HL-60/S4 treated with retinoic acid at 250 ng/mL for 4 days and 3 days (cell line): ENCODE results near the gene AGBL3.
"Not testable (repeated sequence)": the region's sequence is repeated elsewhere in the genome, so short reads cannot be mapped to it uniquely, and the experiment has no call there.

Experiments used
- in situ Hi-C: fragments of 300-500 bp; cut with MboI; formaldehyde crosslinking; loops from 2 replicates; pipeline ENCODE4 v1.7.0; 2022; ENCODE audit warnings: low sequenced_read_pairs

AGBL3 gene

DNA sequence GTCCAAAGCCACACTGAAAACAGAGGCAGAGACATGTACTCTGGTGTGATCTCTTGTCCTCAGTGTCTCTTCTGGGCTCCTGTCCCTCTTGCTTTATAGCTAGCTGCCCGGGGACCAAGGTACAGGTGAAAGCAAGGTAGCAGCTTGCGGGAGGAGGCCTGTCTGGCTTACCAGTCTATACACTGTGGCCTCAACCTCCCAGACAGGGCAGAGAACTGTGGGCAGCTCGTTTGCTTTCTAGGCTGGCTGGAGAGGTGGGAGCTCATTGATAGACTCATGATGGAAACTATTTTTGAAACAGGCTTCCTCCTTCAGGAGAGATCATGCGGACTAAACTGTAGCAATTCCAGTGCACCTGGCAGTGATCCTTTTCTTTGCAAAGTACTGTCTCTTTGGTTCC, 179.6 kb downstream of the AGBL3 start:
- in situ Hi-C loops: no loop called here

DNA sequence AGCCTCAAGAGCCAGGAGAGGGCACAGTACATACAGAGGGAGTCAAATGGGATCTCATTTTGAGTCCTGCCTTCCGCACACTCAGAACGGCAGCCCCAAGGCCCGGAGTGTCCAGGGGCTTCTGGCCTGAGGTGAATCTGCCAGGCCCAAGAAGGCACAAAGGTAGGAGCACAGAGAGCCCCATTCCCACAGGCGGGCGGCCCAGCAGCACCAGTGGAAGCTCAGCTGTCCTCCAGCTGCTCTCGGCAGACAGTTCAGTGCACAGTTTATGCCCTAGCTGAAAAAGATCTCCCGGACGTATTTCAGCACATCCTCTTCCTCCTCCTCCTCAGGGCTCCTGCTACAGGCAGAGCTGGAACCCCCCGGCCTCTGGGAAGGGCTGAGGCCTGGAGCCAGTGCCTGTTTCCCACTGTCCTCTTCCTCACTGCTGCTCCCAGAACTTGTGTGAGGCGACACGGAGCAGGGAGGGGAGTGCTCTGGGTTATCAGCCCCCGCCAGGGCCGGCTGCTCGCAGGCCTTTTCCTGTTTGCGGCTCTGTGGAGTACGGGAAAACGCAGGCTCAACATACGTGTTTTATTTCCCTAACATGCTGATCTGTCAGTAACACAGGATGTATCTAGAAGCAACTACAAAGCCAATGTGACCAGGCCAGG, 180.2 kb downstream of the AGBL3 start:
- in situ Hi-C loops: no loop called here

DNA sequence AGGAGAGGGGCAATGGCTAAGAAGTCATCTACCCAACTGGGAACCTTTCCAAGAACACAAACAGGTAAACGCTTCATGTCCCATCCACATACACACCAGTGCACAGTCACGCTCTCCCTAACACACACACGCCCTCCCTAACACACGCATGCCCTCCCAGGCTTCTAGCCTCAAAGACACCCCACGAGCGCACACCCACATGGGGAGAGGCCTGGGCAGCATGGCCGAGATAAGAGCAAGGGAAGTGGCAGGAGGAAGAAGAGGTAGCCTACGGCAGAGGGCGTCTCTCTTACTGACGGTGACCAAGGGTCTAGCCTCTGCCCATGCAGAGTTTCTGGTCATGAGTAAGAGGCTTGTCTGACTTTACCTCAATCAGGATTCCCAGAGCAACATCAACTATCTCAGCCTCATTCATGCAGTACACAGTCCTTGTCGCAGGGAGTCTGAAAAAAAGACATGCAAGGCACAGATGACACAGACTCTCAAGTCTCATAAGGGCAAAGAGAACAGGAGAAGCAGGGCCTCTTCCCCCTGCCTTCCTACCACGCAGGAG, 181.1 kb downstream of the AGBL3 start:
- in situ Hi-C loops: no loop called here

DNA sequence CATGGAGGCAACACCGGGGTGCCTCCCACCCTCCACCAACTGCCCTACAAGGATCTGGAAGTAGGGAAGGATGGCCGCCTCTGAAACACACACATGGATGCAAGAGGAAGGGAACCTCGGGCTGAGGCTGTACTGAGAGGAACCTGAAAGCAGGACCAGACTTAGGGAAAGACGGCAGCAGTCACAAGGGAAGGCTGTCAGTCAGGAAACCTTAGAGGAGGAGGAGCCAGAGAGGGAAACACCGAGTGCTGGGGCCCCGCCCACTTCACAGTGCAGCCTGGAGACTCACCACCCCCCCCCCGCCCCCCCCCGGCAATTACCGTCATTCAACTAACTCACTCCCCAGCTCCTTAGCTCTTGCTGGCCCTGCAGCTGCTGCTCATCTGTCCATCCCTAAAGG, 181.7 kb downstream of the AGBL3 start:
- in situ Hi-C loops: no loop called here

DNA sequence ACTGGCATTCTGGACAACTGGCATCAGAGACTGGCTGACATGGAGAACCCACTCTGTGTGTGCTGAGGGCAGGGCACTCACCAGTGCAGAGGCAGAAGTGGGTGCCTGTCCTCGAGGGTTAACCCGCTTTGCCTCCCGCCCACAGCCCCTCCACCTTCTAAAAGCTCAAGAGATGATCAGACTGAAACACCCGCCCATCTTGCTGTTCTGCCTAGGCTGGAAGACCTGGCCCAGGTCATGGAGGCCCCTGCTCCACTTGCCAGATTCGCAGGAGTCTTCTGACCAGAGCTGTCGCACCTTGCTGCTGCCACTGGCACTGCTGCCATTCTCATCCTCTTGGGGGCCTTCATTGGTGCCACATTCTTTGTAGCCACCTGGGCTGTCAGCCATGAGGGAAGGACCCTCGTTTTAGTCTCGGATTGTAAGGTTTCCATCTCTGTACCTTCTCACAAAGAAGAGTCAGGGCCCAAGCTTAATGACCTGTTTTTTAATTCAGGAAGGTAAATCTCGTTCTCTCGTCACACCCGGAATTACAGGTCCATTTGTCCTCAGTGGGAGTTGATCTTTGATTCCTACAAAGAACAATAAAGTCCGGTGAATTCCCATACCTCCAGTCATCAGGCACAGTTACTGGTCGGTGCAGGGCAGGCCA, 182.3 kb downstream of the AGBL3 start:
- in situ Hi-C loops: no loop called here

DNA sequence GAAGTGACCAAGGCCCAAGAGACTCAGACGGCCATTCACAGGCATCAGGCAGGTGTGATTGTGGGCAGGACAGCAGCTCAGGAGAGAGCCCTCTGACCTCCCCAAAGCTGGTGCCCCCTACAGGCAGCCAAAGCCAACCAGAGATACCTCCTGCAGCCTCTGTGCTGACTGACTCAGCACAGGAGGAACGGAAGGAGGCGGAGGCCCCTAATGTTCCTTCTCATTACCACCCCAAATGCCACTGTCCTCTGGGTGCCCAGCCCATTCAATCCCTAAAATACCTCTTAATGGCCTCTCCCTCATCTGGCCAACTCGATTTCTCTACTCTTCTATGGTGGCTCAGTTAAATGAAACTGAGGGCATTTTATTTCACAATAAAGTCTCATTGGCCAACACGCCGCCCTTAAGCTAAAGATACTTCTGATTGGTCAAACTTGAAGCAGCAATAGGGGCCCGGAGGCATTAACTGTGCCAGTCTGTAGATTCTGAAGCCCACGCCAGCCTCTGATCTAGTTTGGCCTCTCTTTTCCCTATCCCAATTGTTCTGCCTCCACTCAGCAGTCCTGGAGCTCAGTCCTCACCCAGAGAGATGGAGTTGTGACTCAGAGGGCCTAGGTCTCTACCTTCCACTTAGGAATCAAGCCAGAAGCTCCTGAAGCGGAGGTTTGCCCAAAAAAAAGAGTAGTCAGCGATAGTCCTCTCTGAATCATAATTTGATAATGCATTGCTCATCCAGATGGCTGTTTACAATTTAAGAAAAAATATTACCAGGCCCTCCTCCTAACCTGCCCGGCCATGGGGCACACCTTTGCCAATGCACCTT, 183.0 kb downstream of the AGBL3 start:
- in situ Hi-C loops: no loop called here

DNA sequence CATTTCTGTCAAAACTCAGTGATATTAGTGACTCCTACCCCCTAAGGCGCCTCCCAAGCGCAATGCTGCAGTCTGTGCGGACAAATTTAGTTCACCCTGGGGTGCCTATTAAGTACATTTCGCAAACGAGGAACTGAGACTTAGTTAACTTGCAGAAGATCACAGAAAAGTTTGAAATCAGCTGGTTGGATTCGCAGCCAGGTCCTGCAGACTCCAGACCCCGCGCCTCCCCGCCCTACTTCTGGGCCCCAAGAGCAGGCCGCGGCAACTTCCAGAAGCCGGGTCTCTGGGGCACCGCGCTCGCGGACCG, 183.6 kb downstream of the AGBL3 start:
- in situ Hi-C loops: no loop called here

DNA sequence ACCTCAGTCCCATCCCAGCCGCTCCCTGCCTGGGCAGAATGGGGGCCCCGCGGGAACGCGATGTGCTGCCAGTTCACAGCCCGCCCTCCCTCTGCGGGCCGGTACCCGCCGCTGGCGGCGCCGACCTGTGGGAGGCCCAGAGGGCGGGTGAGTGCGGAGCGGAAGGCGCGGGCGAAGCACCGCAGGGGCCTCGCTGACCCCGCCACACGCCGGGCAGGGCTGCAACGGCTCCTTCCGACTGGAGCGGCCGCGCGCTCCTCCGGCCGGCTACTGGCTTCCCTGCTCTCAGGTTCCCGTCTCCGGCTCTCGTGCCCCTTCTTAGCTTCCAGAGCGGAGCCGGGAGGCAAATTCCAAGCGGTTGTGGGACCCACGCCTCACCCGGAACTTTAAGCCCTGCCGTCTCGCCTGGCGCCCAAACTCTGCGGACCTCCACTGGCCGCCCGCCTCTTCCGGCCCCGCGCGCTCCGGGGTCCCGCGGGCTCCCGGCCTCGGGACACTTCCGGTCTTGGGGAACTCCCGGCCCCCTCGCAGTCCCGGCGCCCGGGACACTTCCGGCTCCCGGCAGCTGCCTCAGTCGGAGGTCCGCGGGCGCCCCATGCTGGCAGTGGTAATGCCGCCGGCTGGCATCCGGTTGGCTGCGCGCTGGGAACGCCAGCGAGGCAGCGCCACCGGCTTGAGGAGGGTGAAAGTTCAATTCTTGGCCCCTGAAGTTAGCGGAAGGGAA, 184.1 kb downstream of the AGBL3 start, which contains the start of gene CYREN:
CYREN (minus strand) TSS at position 434 of the 724 bp plus-strand sequence. CDS start 1,785 bp downstream, outside the sequence.
- in situ Hi-C loops: no loop called here

DNA sequence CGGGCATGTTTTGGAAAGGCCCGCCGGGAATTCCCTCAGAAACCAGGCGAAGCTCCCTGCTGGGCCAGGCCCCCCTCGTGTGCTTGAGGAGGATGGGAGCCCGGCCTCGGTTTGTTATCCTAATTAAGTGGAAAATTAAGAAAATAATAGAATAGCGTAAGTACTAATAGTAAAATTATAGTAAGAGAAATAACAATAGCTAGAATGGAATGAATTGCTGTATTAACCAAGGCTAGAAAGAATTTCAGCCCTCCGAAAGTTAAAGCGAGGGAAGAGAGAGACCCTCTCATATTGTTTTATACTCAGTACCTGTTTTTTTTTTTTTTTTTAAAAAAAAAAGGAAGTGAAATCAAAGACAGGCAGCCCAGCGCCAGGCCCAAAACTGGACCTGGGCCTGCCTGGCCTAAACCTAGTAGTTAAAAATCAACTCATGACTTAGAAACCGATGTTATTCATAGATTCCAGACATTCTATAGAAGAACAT, 184.7 kb downstream of the AGBL3 start:
- in situ Hi-C loops: not testable (repeated sequence)

DNA sequence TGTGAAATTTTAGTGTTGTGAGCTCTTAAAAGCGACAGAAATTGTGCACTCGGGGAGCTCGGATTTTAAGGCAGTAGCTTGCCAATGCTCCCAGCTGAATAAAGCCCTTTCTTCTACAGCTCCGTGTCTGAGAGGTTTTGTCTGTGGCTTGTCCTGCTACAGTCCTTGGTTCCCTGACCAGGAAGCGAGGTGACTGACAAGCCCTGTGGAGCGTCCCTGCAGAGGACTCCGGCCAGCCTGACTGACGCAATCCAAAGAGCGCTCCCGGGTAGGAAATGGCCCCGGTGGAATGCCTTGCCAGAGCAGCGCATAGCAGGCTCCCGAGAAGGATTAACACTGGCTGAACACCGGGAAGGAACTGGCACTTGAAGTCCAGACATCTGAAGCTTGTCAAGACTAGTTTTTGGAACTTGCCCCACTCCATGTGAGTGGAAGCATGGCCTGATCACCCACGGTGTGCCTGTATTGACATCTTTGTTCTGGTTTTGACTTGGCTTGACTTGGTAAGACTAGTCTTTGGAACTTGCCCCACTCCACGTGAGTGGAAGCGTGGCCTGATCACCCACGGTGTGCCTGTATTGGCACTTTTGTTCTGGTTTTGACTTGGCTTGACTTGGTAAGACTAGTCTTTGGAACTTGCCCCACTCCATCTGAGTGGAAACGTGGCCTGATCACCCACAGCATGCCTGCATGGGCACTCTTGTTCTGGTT, 185.4 kb downstream of the AGBL3 start:
- in situ Hi-C loops: not testable (repeated sequence)

DNA sequence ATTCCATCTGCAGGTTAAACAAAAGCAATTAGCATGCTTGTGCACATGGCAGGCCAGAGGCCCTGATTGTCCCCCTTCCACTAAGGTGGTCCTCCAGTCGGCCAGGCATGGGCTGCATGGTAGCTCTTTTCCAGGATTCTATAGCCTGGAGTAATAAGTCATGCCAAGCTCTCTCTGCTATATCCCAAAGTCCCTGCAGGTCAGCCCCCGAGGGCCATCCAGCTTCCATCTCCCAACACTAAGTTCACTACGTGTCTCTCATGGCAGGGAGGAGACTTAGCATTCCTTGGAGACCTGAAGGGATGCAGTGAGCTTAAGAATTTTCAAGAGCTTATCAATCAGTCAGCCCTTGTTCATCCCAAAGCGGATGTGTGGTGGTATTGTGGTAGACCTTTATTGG, 187.6 kb downstream of the AGBL3 start:
- in situ Hi-C loops: not testable (repeated sequence)

DNA sequence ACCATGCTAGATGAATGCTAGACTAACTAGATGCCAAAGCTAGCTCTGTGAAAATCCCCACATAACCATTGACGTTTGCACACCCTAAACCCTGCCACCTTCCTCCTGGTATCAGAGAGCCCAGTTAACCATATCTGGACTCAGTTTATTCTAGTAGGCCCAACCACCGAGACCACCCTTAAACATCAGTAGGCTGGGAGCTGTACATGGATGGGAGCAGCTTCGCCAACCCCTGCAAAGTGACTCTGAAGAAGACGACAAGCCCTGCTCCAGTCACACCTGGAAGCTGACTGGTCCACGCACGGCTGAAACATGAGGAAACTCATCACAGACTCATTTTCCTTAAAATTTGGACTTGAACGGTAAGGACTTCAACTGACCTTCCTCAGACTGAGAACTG, 188.6 kb downstream of the AGBL3 start:
- in situ Hi-C loops: no loop called here

DNA sequence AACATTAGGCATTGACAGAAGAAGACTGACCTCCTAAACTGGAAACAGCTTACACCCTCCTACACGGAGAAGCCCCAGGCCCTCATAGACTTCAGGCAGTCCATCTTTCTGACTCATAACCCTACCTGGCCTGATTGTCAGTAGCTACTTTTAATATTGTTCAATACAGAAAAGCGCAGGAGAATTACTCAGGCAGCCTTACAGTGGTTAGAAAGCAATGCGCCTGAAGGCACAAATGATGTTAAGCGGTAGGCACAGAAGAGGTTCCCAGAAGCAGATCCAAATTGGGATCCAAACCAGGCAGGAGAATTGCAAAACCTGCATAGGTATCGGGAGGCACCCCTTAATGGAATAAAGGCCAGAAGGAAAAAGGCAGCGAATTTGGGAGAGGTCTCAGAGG, 189.6 kb downstream of the AGBL3 start:
- in situ Hi-C loops: no loop called here

DNA sequence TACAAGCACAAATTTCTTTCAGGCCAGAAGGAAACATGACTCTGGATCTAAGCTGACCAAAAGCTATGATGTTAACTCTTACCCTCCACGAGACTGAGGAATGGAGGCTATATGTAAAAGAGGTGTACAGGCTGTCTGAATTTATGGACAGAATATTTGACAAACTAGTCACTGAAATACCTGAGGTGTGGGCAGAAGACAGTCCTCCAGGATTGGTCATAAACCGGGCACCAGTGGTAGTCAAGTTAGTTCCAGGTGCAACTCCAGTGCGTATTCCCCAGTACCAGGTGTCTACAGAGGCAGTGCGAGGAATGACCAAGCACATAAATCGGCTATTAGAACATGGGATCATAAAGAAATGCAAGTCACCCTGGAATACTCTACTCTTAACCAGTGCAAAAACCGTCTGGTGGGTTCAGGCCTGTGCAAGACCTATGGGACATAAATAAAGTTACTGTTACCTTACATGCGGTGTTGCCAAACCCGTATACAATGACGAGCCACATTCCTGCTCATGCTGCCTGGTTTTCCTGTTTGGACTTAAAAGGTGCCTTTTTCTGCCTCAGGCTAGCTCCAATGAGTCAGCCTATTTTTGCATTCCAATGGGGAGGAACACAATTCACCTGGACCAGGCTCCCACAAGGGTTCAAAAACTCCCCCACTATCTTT, 190.9 kb downstream of the AGBL3 start:
- in situ Hi-C loops: no loop called here

DNA sequence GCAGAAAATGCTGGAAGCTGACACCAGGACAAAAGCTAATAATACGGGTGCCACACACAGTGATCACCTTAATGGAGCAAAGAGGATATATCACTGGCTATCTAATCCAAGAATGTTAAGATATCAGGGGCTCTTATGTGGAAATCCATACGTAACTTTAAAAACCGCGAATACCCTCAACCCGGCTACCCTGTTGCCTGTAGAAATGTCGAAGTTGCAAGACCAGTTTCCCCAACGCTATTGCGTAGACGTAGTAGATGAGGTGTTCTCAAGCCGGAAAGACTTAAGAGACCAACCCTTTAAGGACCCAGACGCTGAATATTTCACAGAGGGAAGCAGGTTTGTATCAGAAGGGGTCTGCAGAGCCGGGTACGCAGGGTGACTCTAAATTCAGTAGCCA, 192.1 kb downstream of the AGBL3 start:
- in situ Hi-C loops: no loop called here

DNA sequence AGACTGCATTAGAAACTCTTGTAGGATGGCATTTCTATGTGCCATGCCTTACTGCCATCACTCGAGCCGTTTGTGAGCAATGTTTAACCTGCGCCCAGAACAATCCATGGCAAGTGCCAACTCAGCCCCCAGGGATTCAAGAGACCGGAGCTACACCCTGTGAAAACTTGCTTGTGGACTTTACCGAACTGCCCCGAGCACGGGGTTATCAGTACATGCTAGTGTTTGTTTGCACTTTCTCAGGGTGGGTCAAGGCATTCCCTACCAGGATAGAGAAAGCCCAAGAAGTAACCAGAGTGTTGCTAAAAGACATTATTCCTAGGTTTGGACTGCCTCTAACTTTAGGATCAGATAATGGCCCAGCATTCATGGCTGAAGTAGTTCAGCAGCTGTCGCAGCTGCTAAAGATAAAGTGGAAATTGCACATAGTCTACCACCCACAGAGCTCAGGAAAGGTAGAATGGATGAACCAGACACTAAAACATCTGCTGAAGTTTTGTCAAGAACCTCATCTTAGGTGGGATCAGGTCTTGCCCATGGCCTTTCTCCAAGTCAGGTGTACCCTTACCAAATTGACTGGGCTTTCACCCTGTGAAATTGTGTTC, 193.1 kb downstream of the AGBL3 start:
- in situ Hi-C loops: no loop called here

DNA sequence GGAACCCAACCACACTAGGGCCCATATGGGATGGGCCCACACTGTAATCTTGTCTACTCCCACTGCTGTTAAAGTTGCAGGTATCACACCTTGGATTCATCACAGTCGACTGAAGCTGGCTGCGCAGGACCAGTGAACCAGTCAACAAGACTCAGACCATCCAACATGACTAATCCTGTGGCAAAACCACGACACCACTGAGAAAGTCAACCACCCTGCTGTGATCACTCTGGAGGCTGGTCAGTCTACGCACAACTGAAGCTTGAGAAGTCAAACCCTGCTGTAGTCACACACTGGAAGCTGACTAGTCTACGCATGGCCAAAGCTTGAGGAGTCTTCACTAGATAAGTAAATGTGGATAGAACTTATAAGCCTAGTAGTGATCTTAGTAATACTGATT, 193.8 kb downstream of the AGBL3 start:
- in situ Hi-C loops: no loop called here

DNA sequence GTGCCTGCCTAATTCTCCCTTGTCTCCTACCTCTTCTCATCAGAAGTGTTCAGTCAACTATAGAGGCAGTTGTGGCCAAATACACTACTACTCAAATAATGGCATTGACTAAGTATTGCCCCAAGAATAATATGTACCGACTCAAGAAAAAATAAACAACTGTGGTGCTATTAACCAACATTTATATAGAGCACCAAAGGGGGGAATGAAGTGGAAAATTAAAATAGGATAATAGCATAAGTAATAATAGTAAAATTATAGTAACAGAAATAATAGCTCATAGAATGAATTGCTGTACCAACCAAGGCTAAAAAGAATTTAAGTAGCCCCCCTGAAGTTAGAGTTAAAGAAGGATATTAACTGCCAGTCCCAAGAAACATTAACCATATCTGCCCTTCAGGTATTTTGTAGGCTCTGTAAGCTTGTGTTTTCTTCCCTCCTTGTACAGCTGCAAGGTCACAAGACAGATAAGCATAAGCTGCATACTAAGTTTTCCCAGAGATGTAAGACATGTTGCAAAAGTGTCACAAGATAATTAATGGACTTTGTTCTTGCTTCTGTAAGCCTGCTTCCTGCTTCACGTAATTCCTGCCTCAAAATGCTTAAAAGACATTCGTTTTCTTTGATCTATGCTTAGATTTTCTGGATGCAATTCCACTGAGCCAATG, 195.1 kb downstream of the AGBL3 start:
- in situ Hi-C loops: no loop called here
